Neural cell (in vitro differentiated cells): ENCODE results near the gene CDC45.

Experiments used
- CTCF ChIP-seq: fragments of 450-650 bp; IDR thresholded peaks from 2 replicates; pipeline ENCODE4 v1.5.1; 2014; ENCODE audit warnings: antibody characterized with exemption, mild to moderate bottlenecking, moderate library complexity; ENCODE audit not compliant: poor library complexity, severe bottlenecking
- EP300 ChIP-seq: fragments of 450-650 bp; conservative IDR thresholded peaks from 2 replicates; pipeline ENCODE4 v1.6.1; 2014; ENCODE audit warnings: antibody characterized with exemption, mild to moderate bottlenecking, moderate library complexity; ENCODE audit not compliant: poor library complexity, severe bottlenecking
- EZH2 ChIP-seq: fragments of 200-600, 300-800 bp; shearing (Covaris generic), sonication (generic); IDR thresholded peaks from 2 replicates; pipeline ENCODE4 v1.6.1; 2014; ENCODE audit warnings: antibody characterized with exemption, low read length, borderline replicate concordance, mild to moderate bottlenecking; ENCODE audit not compliant: insufficient read depth, poor library complexity, severe bottlenecking
- MXI1 ChIP-seq: fragments of 450-650 bp; conservative IDR thresholded peaks from 2 replicates; pipeline ENCODE4 v1.6.1; 2014; ENCODE audit warnings: antibody characterized with exemption, mild to moderate bottlenecking; ENCODE audit not compliant: poor library complexity, severe bottlenecking
- REST ChIP-seq: IDR thresholded peaks from 2 replicates; pipeline ENCODE4 v1.6.1; 2012; ENCODE audit warnings: borderline replicate concordance
- TAF1 ChIP-seq: IDR thresholded peaks from 2 replicates; pipeline ENCODE4 v1.6.1; 2012; ENCODE audit warnings: low read depth

GRCh38 chr22:19464546-19464945, 15.2 kb upstream of the CDC45 start:
- TF ChIP-seq CTCF (no peak), EZH2 (no peak), EP300 (no peak), REST (no peak), TAF1 (no peak), MXI1 (no peak)
